H1 (cell line): Measurements from ENCODE around the gene CDK5RAP2. TPM values are rescaled to one million over a fixed set of nuclear protein-coding genes. Genes with fewer than 3 reads are reported as not detected.

Experiments used
- CTCF ChIA-PET: fragments of 300-600 bp; sonication (Branson Sonifier 250); formaldehyde crosslinking; loops from one replicate; lab custom pipeline; 2021; ENCODE audit not compliant: partially characterized antibody; lab: Charles Lee
- POLR2A ChIA-PET: fragments of 300-600 bp; sonication (Branson Sonifier 250); formaldehyde crosslinking; loops from one replicate; lab custom pipeline; 2021; ENCODE audit warnings: inconsistent platforms; ENCODE audit not compliant: partially characterized antibody; lab: Charles Lee
- DNase-seq, 2 experiments: peaks; one replicate each; pipeline versions ENCODE4 v3.0.0 to v3.0.0-alpha.2; 2010 to 2022; ENCODE audit warnings: low spot score in 2 of 2, low read depth in 1 of 2, mixed read lengths in 1 of 2
- FAIRE-seq: peaks from 2 replicates; lab custom pipeline; 2011; peaks lifted over from hg19 to GRCh38; lab: Jason Lieb, UNC
- H2AFZ ChIP-seq: 2 replicates; pipeline ENCODE4 v1.8.1; 2012; ENCODE audit warnings: low read length, inconsistent platforms
- H2AK5ac ChIP-seq: 2 replicates; pipeline ENCODE4 v1.6.1; 2013; ENCODE audit warnings: low read depth, low read length
- H2BK120ac ChIP-seq: replicated peaks from 2 replicates; pipeline ENCODE3; 2013; ENCODE audit warnings: low read depth, low read length, inconsistent platforms
- H2BK12ac ChIP-seq: 2 replicates; pipeline ENCODE4 v1.6.1; 2013; ENCODE audit warnings: low read depth, low read length
- H2BK15ac ChIP-seq: 2 replicates; pipeline ENCODE4 v1.6.1; 2013; ENCODE audit warnings: low read length
- H2BK20ac ChIP-seq: 2 replicates; pipeline ENCODE4 v1.6.1; 2013; ENCODE audit warnings: low read length
- H2BK5ac ChIP-seq: 2 replicates; pipeline ENCODE4 v1.6.1; 2013; ENCODE audit warnings: low read depth, low read length
- H3K14ac ChIP-seq: 2 replicates; pipeline ENCODE4 v1.6.1; 2013; ENCODE audit warnings: inconsistent platforms; ENCODE audit not compliant: insufficient read length
- H3K18ac ChIP-seq: 2 replicates; pipeline ENCODE4 v1.6.1; 2013; ENCODE audit warnings: low read length; ENCODE audit errors: extremely low read depth
- H3K23ac ChIP-seq: 2 replicates; pipeline ENCODE4 v1.6.1; 2013; ENCODE audit warnings: inconsistent platforms; ENCODE audit not compliant: insufficient read length
- H3K23me2 ChIP-seq: 2 replicates; pipeline ENCODE4 v1.6.1; 2013; ENCODE audit warnings: low read depth, low read length
- H3K27ac ChIP-seq: 2 replicates; pipeline ENCODE4 v1.6.1; 2011; ENCODE audit warnings: low read depth, low read length, inconsistent platforms
- H3K27me3 ChIP-seq, 4 experiments: replicated peaks in 1 of 4; 1 replicate in 1 of 4; 2 replicates in 3 of 4; pipeline versions ENCODE4 v1.6.1 to v1.8.1; 2011 to 2013; ENCODE audit warnings: low read length in 3 of 4, mild to moderate bottlenecking in 3 of 4, inconsistent platforms in 2 of 4, mixed read lengths in 2 of 4, moderate library complexity in 1 of 4; ENCODE audit not compliant: control insufficient read depth in 3 of 4, insufficient read depth in 3 of 4; ENCODE audit errors: extremely low read depth in 1 of 4
- H3K36me3 ChIP-seq, 4 experiments: 2 replicates each; pipeline versions ENCODE4 v1.6.1 to v1.8.1; 2011 to 2013; ENCODE audit warnings: mild to moderate bottlenecking in 4 of 4, low read length in 3 of 4, moderate library complexity in 2 of 4, control low read depth in 1 of 4, inconsistent platforms in 1 of 4; ENCODE audit not compliant: insufficient read depth in 4 of 4, control insufficient read depth in 2 of 4
- H3K4ac ChIP-seq: replicated peaks from 2 replicates; pipeline ENCODE3; 2013; ENCODE audit warnings: low read length, low read depth, mixed read lengths, inconsistent platforms; ENCODE audit not compliant: insufficient read length
- H3K4me1 ChIP-seq, 4 experiments: replicated peaks in 1 of 4; 1 replicate in 1 of 4; 2 replicates in 3 of 4; pipeline versions ENCODE4 v1.6.1 to v1.8.1; 2011 to 2013; ENCODE audit warnings: low read length in 3 of 4, inconsistent platforms in 2 of 4, mixed read lengths in 1 of 4; ENCODE audit not compliant: insufficient read depth in 4 of 4, control insufficient read depth in 3 of 4
- H3K4me2 ChIP-seq, 2 experiments: 2 replicates each; pipeline versions ENCODE4 v1.6.1 to v1.8.1; 2011 to 2013; ENCODE audit warnings: low read depth in 2 of 2, low read length in 2 of 2, control low read depth in 1 of 2, inconsistent platforms in 1 of 2, mild to moderate bottlenecking in 1 of 2; ENCODE audit not compliant: insufficient read depth in 1 of 2
- H3K4me3 ChIP-seq, 4 experiments: fragments of 200-600, 300-600 bp in 1 of 4; sonication (generic), shearing (Covaris generic), sonication (Bioruptor Twin) in 1 of 4; 2 replicates each; pipeline versions ENCODE4 v1.5.1 to v1.8.1; 2011 to 2016; ENCODE audit warnings: low read length in 4 of 4, low read depth in 3 of 4, control low read depth in 2 of 4, inconsistent platforms in 2 of 4, mild to moderate bottlenecking in 2 of 4, mixed read lengths in 1 of 4, moderate library complexity in 1 of 4; ENCODE audit not compliant: insufficient read depth in 2 of 4; ENCODE audit errors: extremely low read depth in 1 of 4
- H3K56ac ChIP-seq: replicated peaks from 2 replicates; pipeline ENCODE3; 2013; ENCODE audit warnings: low read depth, mild to moderate bottlenecking, mixed read lengths, low read length, inconsistent platforms; ENCODE audit not compliant: insufficient read length
- H3K79me1 ChIP-seq: 2 replicates; pipeline ENCODE4 v1.6.1; 2013; ENCODE audit warnings: low read depth, low read length, control low read depth
- H3K79me2 ChIP-seq, 2 experiments: 2 replicates each; pipeline versions ENCODE4 v1.6.1 to v1.8.1; 2012 to 2013; ENCODE audit warnings: low read length in 2 of 2, mild to moderate bottlenecking in 2 of 2, inconsistent platforms in 1 of 2; ENCODE audit not compliant: insufficient read depth in 2 of 2, control insufficient read depth in 1 of 2
- H3K9ac ChIP-seq, 4 experiments: replicated peaks in 1 of 4; 1 replicate in 1 of 4; 2 replicates in 3 of 4; pipeline versions ENCODE4 v1.6.1 to v1.8.1; 2011 to 2013; ENCODE audit warnings: low read depth in 3 of 4, low read length in 3 of 4, control low read depth in 2 of 4, mild to moderate bottlenecking in 2 of 4, moderate library complexity in 2 of 4, inconsistent platforms in 1 of 4; ENCODE audit errors: extremely low read depth in 1 of 4
- H3K9me3 ChIP-seq, 2 experiments: 2 replicates each; pipeline versions ENCODE4 v1.6.1 to v1.8.1; 2012 to 2013; ENCODE audit warnings: mild to moderate bottlenecking in 2 of 2, moderate library complexity in 2 of 2, control low read depth in 1 of 2, inconsistent platforms in 1 of 2, low read depth in 1 of 2, low read length in 1 of 2, mixed read lengths in 1 of 2; ENCODE audit not compliant: insufficient read depth in 2 of 2
- H4K20me1 ChIP-seq, 2 experiments: replicated peaks in 1 of 2; 2 replicates each; pipeline versions ENCODE3 to v1.8.1; 2011 to 2013; ENCODE audit warnings: inconsistent platforms in 2 of 2, low read length in 2 of 2, mild to moderate bottlenecking in 1 of 2; ENCODE audit not compliant: insufficient read depth in 2 of 2, control insufficient read depth in 1 of 2
- H4K5ac ChIP-seq: 2 replicates; pipeline ENCODE4 v1.6.1; 2013; ENCODE audit warnings: low read length, low read depth, mixed read lengths, inconsistent platforms; ENCODE audit not compliant: insufficient read length
- H4K8ac ChIP-seq: 2 replicates; pipeline ENCODE4 v1.8.0; 2013; ENCODE audit warnings: mild to moderate bottlenecking, moderate library complexity, low read length, inconsistent platforms; ENCODE audit not compliant: insufficient read depth; ENCODE audit errors: extremely low read depth
- H4K91ac ChIP-seq: replicated peaks from 2 replicates; pipeline ENCODE3; 2013; ENCODE audit warnings: low read length, mixed read lengths, inconsistent platforms; ENCODE audit not compliant: insufficient read length
- ZNF274 ChIP-seq: IDR thresholded peaks from 2 replicates; pipeline ENCODE4 v1.7.0; 2012; ENCODE audit warnings: low read length, borderline replicate concordance; ENCODE audit errors: extremely low read depth
- WGBS, 2 experiments: shearing (Covaris generic) in 1 of 2; methylation state at CpG; one replicate each; pipeline versions ENCODE4 v1.1.6 to v1.1.7; 2013 to 2015; ENCODE audit warnings: low lambda C conversion rate in 2 of 2, mixed read lengths in 2 of 2, inconsistent platforms in 1 of 2, low coverage in 1 of 2, missing lambda C conversion rate in 1 of 2; ENCODE audit not compliant: insufficient replicate concordance in 2 of 2, insufficient coverage in 1 of 2, insufficient read length in 1 of 2; ENCODE audit errors: extremely low coverage in 1 of 2, missing lambda C conversion rate in 1 of 2; 5-methylcytosine and 5-hydroxymethylcytosine counted together
- polyA plus RNA-seq, 7 experiments: library from polyadenylated mRNA; depleted of rRNA in 3 of 7; stranded (reverse) in 5 of 7; unstranded in 2 of 7; fragments of >200 nt in 5 of 7; fragments of 200-250 nt in 2 of 7; gene quantifications; 1 replicate in 5 of 7; 2 replicates in 1 of 7; 4 replicates in 1 of 7; pipeline versions ENCODE4 v1.2.1 to v1.2.3, GENCODE V29; 2011 to 2013; ENCODE audit warnings: missing spikeins in 2 of 7, mixed read lengths in 2 of 7
- total RNA-seq: library from RNA; stranded (reverse); fragmentation: NEBNext Ultra II Directional; extraction: Animal tissue kit (Norgen Biotek cat#: 25700); gene quantifications from 2 replicates; pipeline ENCODE4 v1.2.1, GENCODE V29; 2021

The CDK5RAP2 gene
- total and polyA plus RNA-seq, 2 of the 8 experiments (the other 6 are each of a cell fraction or from before 2014, with no cell fraction given): 19.8 to 49.4 TPM

GRCh38 chr9:120478208-120478607 lies 101.8 kb downstream of the CDK5RAP2 start:
- POLR2A ChIA-PET: interaction anchor here (1.5 kb wide), 1 partner anchor 101 kb away, joined by 4 read pairs; the partner anchor contains the start of gene CDK5RAP2
- H4K20me1 ChIP-seq: peaks cover 0 to 6% of the 10 kb centered on the region in 2 experiments
- FAIRE-seq (no peak), DNase-seq (no peak)
- H3K9me3 ChIP-seq: no peaks in the 10 kb centered on the region
- H4K91ac ChIP-seq: no peak overlapping the region
- no peak overlapping the region for H3K23ac ChIP-seq
- no peak overlapping the region for H2BK12ac ChIP-seq
- no peak overlapping the region for H3K4me2 ChIP-seq
- H3K18ac ChIP-seq: no peak overlapping the region
- H4K8ac ChIP-seq: no peak overlapping the region
- H3K23me2 ChIP-seq: no peaks in the 10 kb centered on the region
- H3K4ac ChIP-seq: no peak overlapping the region
- no peak overlapping the region for H3K14ac ChIP-seq
- H3K79me1 ChIP-seq: no peaks in the 10 kb centered on the region
- H3K27ac ChIP-seq: no peak overlapping the region
- no peak for TF ChIP-seq ZNF274
- WGBS, 2 experiments: 91% methylated on average over 6 of the region's 6 CpGs; no CpG with 5 or more reads in 1 of the 2 experiments
- H3K9ac ChIP-seq: no peak overlapping the region; a peak in 1 of 7 replicates
- H3K27me3 ChIP-seq: no peaks in the 10 kb centered on the region
- H3K36me3 ChIP-seq: peaks cover 2 to 24% (median 17%) of the 10 kb centered on the region in 4 experiments
- no peak overlapping the region for H3K4me3 ChIP-seq
- H3K79me2 ChIP-seq: no peaks in the 10 kb centered on the region
- H2AK5ac ChIP-seq: no peak overlapping the region
- H2BK120ac ChIP-seq: no peak overlapping the region
- CTCF ChIA-PET: interaction anchor here (0.9 to 4.0 kb wide), 19 partner anchors 10 to 126 kb away, joined by 3 to 30 read pairs (median 9); no protein-coding TSS in a partner anchor
- H2BK15ac ChIP-seq: no peak overlapping the region
- no peak overlapping the region for H2BK20ac ChIP-seq
- no peak overlapping the region for H4K5ac ChIP-seq
- no peak overlapping the region for H3K56ac ChIP-seq
- peaks cover 0 to 4% (median 0%) of the 10 kb centered on the region in 4 experiments; a peak in 3 of 7 replicates for H3K4me1 ChIP-seq
- H2BK5ac ChIP-seq: no peak overlapping the region
- no peak overlapping the region for H2AFZ ChIP-seq
